ENCODE measurements around the gene SIT1. TPM values are rescaled to one million over a fixed set of nuclear protein-coding genes. Genes with fewer than 3 reads are reported as not detected.

The SIT1 gene
- total and polyA plus RNA-seq, 10 donors, result 24.2 to 82.7 (median 41.1) TPM

- TF ChIP-seq CTCF (IDR thresholded peaks at IDR 0.05 in 8 of 11, conservative IDR thresholded peaks at IDR 0.05 in 3 of 11) (peak; percentile 27 to 80 (median 63)), POLR2AphosphoS5 (IDR thresholded peaks at IDR 0.05) (peak in 2 of 3 donors; percentile 22 to 65), POLR2A (IDR thresholded peaks at IDR 0.05) (no peak)
- peaks cover 0 to 92% (median 30%) of the 10 kb centered on the region in 6 donors for H3K36me3 ChIP-seq
- no peaks in the 10 kb centered on the region for H3K27me3 ChIP-seq (replicated peaks in 1 of 7)
- WGBS, 5 donors, result 10 to 22% (median 17%) methylated on average over 7 to 8 of the region's 8 CpGs
- no peak overlapping the region for H3K4me3 ChIP-seq
- no peaks in the 10 kb centered on the region for H3K9me3 ChIP-seq
- peaks cover 14 to 99% (median 31%) of the 10 kb centered on the region in 6 donors for H3K4me1 ChIP-seq
- DNase-seq, result peak; percentile 79
- H3K27ac ChIP-seq, result peak overlapping the region in 2 of 8 donors; percentile 10 to 51
- intact Hi-C loops (cut with DNase I; ENCODE audit: low total_unique reads), result no loop called here
Measured at GRCh38 chr9:35611230-35611797, 39.4 kb downstream of the SIT1 start.

- WGBS, 5 donors, result 87 to 94% (median 91%) methylated on average over 9 to 13 of the region's 13 CpGs
- TF ChIP-seq POLR2A (IDR thresholded peaks at IDR 0.05), result no peak
- no peak for TF ChIP-seq CTCF (IDR thresholded peaks at IDR 0.05 in 8 of 11, conservative IDR thresholded peaks at IDR 0.05 in 3 of 11)
- TF ChIP-seq POLR2AphosphoS5 (IDR thresholded peaks at IDR 0.05), result peak in 1 of 3 donors; percentile 7
- DNase-seq, result no peak
Measured at GRCh38 chr9:35609820-35610163, 40.9 kb downstream of the SIT1 start.

GRCh38 chr9:35609001-35609819 is 41.5 kb downstream of the SIT1 start:
- Histone ChIP-seq H3K27me3 (replicated peaks in 1 of 7) (no peaks in the 10 kb centered on the region), H3K36me3 (peaks cover 0 to 71% (median 30%) of the 10 kb centered on the region in 6 donors), H3K4me3 (no peak overlapping the region), H3K27ac (peak overlapping the region in 2 of 8 donors; percentile 5 to 45), H3K4me1 (peaks cover 19 to 93% (median 27%) of the 10 kb centered on the region in 6 donors), H3K9me3 (no peaks in the 10 kb centered on the region)
- intact Hi-C loops (cut with DNase I; ENCODE audit: low total_unique reads), result loop anchor here (10.0 kb wide), 2 partner anchors 56 to 126 kb away; partner anchors contain the start of genes ARHGEF39, CREB3 and TLN1
- WGBS, 5 donors, result 89 to 96% (median 91%) methylated on average over 19 to 31 of the region's 31 CpGs
- peak; percentile 80 for DNase-seq
- TF ChIP-seq POLR2A (IDR thresholded peaks at IDR 0.05), result no peak
- TF ChIP-seq CTCF (IDR thresholded peaks at IDR 0.05 in 8 of 11, conservative IDR thresholded peaks at IDR 0.05 in 3 of 11), result no peak
- peak; percentile 20 to 71 (median 46) for TF ChIP-seq POLR2AphosphoS5 (IDR thresholded peaks at IDR 0.05)

More at GRCh38 chr9:35609820-35610163, 40.9 kb downstream of the SIT1 start:
- Histone ChIP-seq H3K4me1 (peaks cover 19 to 93% (median 24%) of the 10 kb centered on the region in 6 donors), H3K36me3 (peaks cover 0 to 76% (median 30%) of the 10 kb centered on the region in 6 donors), H3K4me3 (no peak overlapping the region), H3K9me3 (no peaks in the 10 kb centered on the region), H3K27ac (peak overlapping the region in 2 of 8 donors; percentile 5 to 45), H3K27me3 (replicated peaks in 1 of 7) (no peaks in the 10 kb centered on the region)
- intact Hi-C loops (cut with DNase I; ENCODE audit: low total_unique reads), result loop anchor here (10.0 kb wide), 2 partner anchors 55 to 125 kb away; partner anchors contain the start of genes ARHGEF39, CREB3 and TLN1

All from spleen (tissue), 11 donors.